HG02870 (cell line): ENCODE results near the gene CTNNBIP1.
"Not testable (repeated sequence)": the region's sequence is repeated elsewhere in the genome, so short reads cannot be mapped to it uniquely, and the experiment has no call there.

Experiments
- ATAC-seq: cut with Tn5 transposase; IDR thresholded peaks from one replicate; pipeline ENCODE4 v1.9.1; 2021; ENCODE audit warnings: mild to moderate bottlenecking, moderate library complexity; ENCODE audit not compliant: unreplicated experiment

The CTNNBIP1 gene

GRCh38 chr1:9811239-9811966 is 98.7 kb downstream of the CTNNBIP1 start:
- ATAC-seq = no peak

DNA sequence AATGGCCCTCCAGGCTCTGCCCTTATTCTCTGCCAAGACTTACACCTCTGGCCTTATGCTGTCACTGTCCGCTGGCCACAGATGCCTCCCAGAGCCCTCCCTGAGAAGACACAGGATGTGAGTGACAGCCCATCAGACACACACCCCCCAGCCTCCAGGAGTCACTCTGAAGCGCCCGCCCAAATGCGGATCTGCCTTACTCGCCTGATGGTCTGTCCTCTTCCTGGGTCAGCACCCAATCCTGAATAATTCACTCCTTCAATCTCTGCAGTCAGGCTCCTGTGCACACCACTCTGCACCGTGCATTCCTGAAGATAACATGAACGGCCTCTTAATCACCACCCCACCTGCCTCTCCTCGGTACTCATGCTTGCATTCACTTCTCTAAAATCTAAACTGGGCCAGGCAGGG is 101.0 kb downstream of the CTNNBIP1 start:
- no peak for ATAC-seq

DNA sequence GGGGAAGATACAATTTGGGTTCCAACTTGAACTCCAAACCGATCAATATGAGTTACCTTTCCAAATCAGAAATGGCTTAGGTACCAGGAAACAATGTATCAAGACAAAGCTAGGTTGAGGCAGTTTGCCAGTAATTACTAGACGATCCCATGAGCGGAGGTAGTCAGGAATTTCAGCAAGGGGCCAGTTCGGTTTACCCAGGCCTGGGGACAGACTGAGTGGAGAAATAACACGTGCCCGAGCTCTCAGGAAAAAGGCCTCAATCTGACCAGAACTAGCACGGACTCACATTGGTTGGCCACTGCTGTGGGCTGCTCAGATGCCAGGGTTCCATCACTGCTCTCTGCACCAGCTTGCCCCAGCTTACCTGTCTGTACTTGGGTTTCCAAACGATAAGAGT is 101.6 kb downstream of the CTNNBIP1 start:
- ATAC-seq = no peak

GRCh38 chr1:9807541-9807940 is 102.5 kb downstream of the CTNNBIP1 start:
- no peak for ATAC-seq

- not testable (repeated sequence) for ATAC-seq
Measured at GRCh38 chr1:9805972-9806371, 104.1 kb downstream of the CTNNBIP1 start.

- ATAC-seq = no peak
Measured at GRCh38 chr1:9805006-9805508, 105.0 kb downstream of the CTNNBIP1 start.

DNA sequence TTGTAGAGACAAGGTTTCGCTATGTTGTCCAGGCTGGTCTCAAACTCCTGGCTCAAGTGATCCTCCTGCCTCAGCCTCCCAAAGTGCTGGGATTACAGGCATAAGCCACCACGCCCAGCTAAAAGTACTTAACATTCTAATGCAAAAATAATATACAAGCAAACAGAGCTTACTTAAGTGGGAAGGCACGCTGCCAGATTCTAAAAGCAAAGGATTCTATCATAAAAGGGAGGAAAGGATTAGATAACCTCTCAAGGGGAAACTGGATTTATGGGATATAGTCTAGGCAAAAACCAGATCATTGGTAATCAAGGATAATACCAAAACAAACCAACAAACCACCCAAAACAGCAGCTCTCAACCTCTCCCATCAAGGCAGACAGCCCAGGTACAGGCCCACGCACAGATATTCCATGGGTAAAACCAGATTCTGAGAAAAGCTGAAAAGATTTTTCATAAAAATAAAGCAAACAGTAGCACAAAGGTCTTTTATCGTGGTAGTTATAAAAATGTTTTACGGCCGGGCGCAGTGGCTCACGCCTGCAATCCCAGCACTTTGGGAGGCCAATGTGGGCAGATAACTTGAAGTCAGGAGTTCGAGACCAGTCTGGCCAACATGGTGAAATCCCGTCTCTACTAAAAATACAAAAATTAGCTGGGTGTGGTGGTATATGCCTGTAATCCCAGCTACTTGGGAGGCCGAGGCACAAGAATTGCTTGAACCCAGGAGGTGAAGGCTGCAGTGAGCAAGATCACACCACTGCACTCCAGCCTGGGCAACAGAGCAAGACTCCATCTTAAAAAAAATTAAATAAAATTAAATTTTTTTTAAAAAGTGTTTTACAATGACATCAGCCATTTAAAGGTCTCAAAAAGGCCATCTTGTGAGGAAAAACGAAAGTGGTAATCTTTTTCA is 106.8 kb downstream of the CTNNBIP1 start:
- ATAC-seq = not testable (repeated sequence)

- ATAC-seq = no peak
Measured at GRCh38 chr1:9801909-9802308, 108.2 kb downstream of the CTNNBIP1 start.
